Esophagus (tissue), 2 donors: ENCODE results near the gene COL5A1. TPM values are rescaled to one million over a fixed set of nuclear protein-coding genes. Genes with fewer than 3 reads are reported as not detected.
"Not testable (repeated sequence)": the region's sequence is repeated elsewhere in the genome, so short reads cannot be mapped to it uniquely, and the experiment has no call there.

Experiments
- H3K27ac ChIP-seq, 2 donors: one replicate each; pipeline ENCODE4 v1.5.1; 2013; ENCODE audit warnings: low read depth in 2 of 2, mild to moderate bottlenecking in 2 of 2, inconsistent platforms in 1 of 2, low read length in 1 of 2, moderate library complexity in 1 of 2
- H3K27me3 ChIP-seq, 2 donors: one replicate each; pipeline ENCODE4 v1.6.1; 2013; ENCODE audit warnings: low read length in 2 of 2, control low read depth in 1 of 2, mild to moderate bottlenecking in 1 of 2; ENCODE audit not compliant: insufficient read depth in 2 of 2, control insufficient read depth in 1 of 2
- H3K36me3 ChIP-seq, 2 donors: one replicate each; pipeline ENCODE4 v1.6.1; 2013; ENCODE audit warnings: low read length in 1 of 2; ENCODE audit not compliant: control insufficient read depth in 2 of 2, insufficient read depth in 2 of 2
- H3K4me1 ChIP-seq, 2 donors: one replicate each; pipeline ENCODE4 v1.6.1; 2013; ENCODE audit warnings: low read length in 1 of 2; ENCODE audit not compliant: control insufficient read depth in 2 of 2, insufficient read depth in 2 of 2
- H3K4me3 ChIP-seq, 2 donors: one replicate each; pipeline ENCODE4 v1.5.1; 2013; ENCODE audit warnings: low read length in 2 of 2, mild to moderate bottlenecking in 2 of 2, low read depth in 1 of 2, moderate library complexity in 1 of 2
- H3K9me3 ChIP-seq, 2 donors: one replicate each; pipeline ENCODE4 v1.6.1; 2013; ENCODE audit warnings: mild to moderate bottlenecking in 2 of 2, low read depth in 1 of 2, low read length in 1 of 2, moderate library complexity in 1 of 2; ENCODE audit not compliant: control insufficient read depth in 2 of 2, insufficient read depth in 1 of 2
- WGBS, 2 donors: extraction: QIAGEN DNeasy Blood & Tissue Kit; methylation state at CpG; one replicate each; pipeline ENCODE4 v1.1.7; 2013; 5-methylcytosine and 5-hydroxymethylcytosine counted together
- polyA plus RNA-seq, 2 donors: library from polyadenylated mRNA; stranded (reverse); fragments of 200-250 nt; gene quantifications; one replicate each; pipeline ENCODE4 v1.2.3, GENCODE V29; 2013
- donor health status: healthy with polysubstance abuse.
- donor health status: Bipolar disorder and iron deficiency.

The COL5A1 gene
- polyA plus RNA-seq, 2 donors, result 3.5 to 7.6 TPM

DNA sequence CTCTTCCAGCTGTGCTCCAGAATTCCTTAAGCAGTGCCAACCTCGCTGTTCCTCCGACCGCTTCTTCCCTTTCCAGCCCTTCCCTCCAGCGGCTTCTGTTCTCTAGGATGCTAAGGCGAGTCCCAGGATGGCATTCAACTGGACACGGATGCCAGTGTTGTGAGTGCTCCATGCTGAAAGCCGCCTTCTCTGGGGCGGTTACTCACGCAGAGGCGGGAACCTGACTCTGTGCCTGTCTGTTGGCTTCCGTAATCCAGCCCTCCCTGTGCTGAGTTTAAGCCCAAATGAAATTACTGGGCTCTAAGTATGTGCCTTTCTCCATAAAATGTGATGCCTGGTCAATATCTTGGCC, 20.2 kb downstream of the COL5A1 start:
- peaks cover 0 to 6% of the 10 kb centered on the region in 2 donors for H3K9me3 ChIP-seq
- H3K4me1 ChIP-seq, result no peaks in the 10 kb centered on the region
- H3K4me3 ChIP-seq, result no peak overlapping the region
- H3K36me3 ChIP-seq, result no peaks in the 10 kb centered on the region
- peak overlapping the region; percentile 37 to 74 for H3K27ac ChIP-seq
- 70 to 76% methylated on average over 11 of the region's 11 CpGs for WGBS, 2 donors
- no peaks in the 10 kb centered on the region for H3K27me3 ChIP-seq

- Histone ChIP-seq H3K36me3 (no peaks in the 10 kb centered on the region), H3K9me3 (peaks cover 0 to 6% of the 10 kb centered on the region in 2 donors), H3K4me1 (no peaks in the 10 kb centered on the region), H3K4me3 (no peak overlapping the region), H3K27me3 (no peaks in the 10 kb centered on the region), H3K27ac (peak overlapping the region; percentile 74 to 77)
- WGBS, 2 donors, result 62 to 63% methylated on average over 17 of the region's 17 CpGs
Observed at GRCh38 chr9:134662143-134662876, 20.7 kb downstream of the COL5A1 start.

DNA sequence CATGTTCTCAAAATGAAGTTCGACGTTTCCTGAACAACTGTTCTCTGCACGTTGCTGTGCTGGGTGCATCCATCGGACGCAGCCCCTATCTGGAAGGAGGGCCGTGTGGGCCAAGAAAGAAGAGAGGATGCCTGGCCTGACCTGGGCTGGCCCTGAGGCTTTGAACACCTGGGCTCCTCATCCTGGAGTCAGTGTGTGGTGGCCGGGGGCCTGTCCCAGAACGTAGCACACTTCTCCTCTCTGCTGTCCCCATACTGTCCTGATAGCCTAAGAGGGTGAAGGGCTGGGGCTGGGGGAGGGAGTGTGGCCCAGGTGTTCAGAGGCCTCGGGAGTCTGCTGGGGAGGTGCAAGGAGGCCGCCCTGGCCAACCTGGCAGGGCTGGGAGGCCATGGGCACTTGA, 21.5 kb downstream of the COL5A1 start:
- Histone ChIP-seq H3K4me3 (no peak overlapping the region), H3K27ac (peak overlapping the region in 1 of 2 donors; percentile 77), H3K4me1 (no peaks in the 10 kb centered on the region), H3K9me3 (peaks cover 0 to 6% of the 10 kb centered on the region in 2 donors), H3K27me3 (no peaks in the 10 kb centered on the region), H3K36me3 (no peaks in the 10 kb centered on the region)
- WGBS, 2 donors, result 76 to 82% methylated on average over 10 of the region's 10 CpGs

DNA sequence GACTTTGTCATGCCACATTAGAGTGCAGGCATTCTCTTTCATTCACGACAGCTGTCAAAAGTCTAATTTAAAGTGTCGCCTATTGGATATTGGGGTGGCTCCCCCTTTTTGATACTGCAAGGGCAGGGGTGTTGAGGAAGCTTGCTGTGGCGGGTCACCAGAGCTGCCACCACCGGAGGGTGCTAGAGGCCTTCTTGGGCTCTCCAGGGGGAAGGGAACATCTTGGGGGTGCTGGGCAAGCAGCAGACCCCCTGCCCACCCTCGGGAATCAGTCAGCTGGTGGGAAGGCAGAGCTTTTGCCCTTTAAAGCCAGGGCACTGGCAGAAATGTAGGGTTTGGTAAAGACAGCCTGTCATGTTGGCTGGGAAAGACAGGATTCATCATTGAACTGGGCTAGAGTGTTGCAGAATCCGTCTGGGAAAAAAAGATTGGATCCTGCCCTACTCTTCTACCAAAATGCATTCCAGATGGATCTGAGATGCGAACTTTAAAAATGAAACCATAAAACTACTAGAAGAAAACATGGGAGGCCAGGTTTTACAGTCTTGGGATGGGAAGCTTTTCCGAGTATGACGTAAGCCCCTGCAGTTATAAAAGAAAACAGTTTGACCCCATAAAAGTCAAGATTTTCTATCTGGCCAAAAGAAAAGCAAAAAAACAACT, 22.3 kb downstream of the COL5A1 start:
- WGBS, 2 donors, result 83 to 84% methylated on average over 9 of the region's 9 CpGs
- Histone ChIP-seq H3K9me3 (peaks cover 0 to 6% of the 10 kb centered on the region in 2 donors), H3K27me3 (no peaks in the 10 kb centered on the region), H3K4me3 (no peak overlapping the region), H3K4me1 (no peaks in the 10 kb centered on the region), H3K36me3 (no peaks in the 10 kb centered on the region), H3K27ac (no peak overlapping the region)

GRCh38 chr9:134664446-134664845, 22.8 kb downstream of the COL5A1 start:
- WGBS, 2 donors, result 89 to 93% methylated on average over 5 of the region's 5 CpGs
- Histone ChIP-seq H3K9me3 (peaks cover 0 to 6% of the 10 kb centered on the region in 2 donors), H3K36me3 (no peaks in the 10 kb centered on the region), H3K27ac (no peak overlapping the region), H3K4me1 (no peaks in the 10 kb centered on the region), H3K27me3 (no peaks in the 10 kb centered on the region), H3K4me3 (no peak overlapping the region)

- peaks cover 0 to 1% of the 10 kb centered on the region in 2 donors for H3K9me3 ChIP-seq
- WGBS, 2 donors, result 83 to 84% methylated on average over 6 of the region's 6 CpGs
- no peak overlapping the region for H3K27ac ChIP-seq
- no peaks in the 10 kb centered on the region for H3K27me3 ChIP-seq
- peaks cover 0 to 3% of the 10 kb centered on the region in 2 donors for H3K4me1 ChIP-seq
- H3K36me3 ChIP-seq, result no peaks in the 10 kb centered on the region
- no peak overlapping the region for H3K4me3 ChIP-seq
Observed at GRCh38 chr9:134666208-134666607, 24.6 kb downstream of the COL5A1 start.

- peaks cover 0 to 3% of the 10 kb centered on the region in 2 donors for H3K4me1 ChIP-seq
- WGBS, 2 donors, result 65 to 71% methylated on average over 7 of the region's 7 CpGs
Observed at GRCh38 chr9:134666831-134667230, 25.2 kb downstream of the COL5A1 start.

DNA sequence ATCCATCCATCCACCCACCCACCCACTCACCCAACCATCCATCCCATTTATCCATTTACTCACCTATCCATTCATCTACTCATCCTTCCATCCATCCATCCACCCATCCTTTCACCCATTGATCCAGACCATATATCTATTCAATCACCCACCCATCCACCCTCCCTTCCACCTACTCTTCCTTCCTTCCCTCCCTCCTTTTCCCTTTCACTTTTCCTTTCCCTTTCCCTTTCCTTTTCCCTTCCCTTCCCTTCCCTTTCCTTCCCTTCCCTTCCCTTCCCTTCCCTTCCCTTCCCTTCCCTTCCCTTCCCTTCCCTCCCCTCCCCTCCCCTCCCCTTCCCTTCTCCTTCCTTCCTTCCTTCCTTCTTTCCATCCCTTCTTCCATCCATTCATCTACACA, 27.4 kb downstream of the COL5A1 start:
- not testable (repeated sequence) for H3K4me1 ChIP-seq, H3K4me3 ChIP-seq, H3K9me3 ChIP-seq, H3K36me3 ChIP-seq, H3K27me3 ChIP-seq, H3K27ac ChIP-seq

More at GRCh38 chr9:134666831-134667230, 25.2 kb downstream of the COL5A1 start:
- no peaks in the 10 kb centered on the region for H3K27me3 ChIP-seq
- no peaks in the 10 kb centered on the region for H3K36me3 ChIP-seq
- no peak overlapping the region for H3K27ac ChIP-seq
- H3K9me3 ChIP-seq, result no peaks in the 10 kb centered on the region
- H3K4me3 ChIP-seq, result no peak overlapping the region

DNA sequence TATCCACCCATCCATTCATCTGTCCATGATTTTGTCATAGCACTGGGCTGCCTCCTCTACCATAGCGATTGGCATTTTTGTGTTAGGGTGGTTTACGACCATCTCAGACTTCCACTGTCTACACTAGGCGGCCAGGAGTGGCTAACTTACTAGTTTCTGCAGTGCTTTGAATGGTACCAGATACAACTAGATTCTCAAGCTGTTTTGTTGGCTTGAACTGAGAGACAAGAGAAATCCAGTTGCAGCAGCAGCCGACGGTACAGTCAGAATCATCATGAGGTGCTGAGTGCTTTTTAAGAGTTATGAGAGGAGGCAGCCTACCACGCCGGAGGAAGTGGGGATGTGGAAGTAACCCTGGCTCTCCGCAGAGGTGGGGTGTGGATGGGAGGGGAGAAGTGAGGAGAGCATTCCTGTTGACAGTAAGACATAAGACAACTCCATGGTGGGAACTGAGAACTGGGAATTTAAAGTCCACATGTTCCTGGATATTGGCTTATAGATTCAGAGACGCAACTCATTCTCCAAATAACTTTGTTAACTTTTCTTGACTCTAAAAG, 27.9 kb downstream of the COL5A1 start:
- H3K27me3 ChIP-seq, result no peaks in the 10 kb centered on the region
- H3K9me3 ChIP-seq, result no peaks in the 10 kb centered on the region
- WGBS, 2 donors, result 64 to 76% methylated on average over 9 of the region's 9 CpGs
- peaks cover 0 to 3% of the 10 kb centered on the region in 2 donors for H3K4me1 ChIP-seq
- H3K27ac ChIP-seq, result no peak overlapping the region
- H3K4me3 ChIP-seq, result no peak overlapping the region
- H3K36me3 ChIP-seq, result no peaks in the 10 kb centered on the region
